GM12872 (cell line): ENCODE measurements around the gene ERBB3.

Source experiments
- CTCF ChIP-seq: IDR thresholded peaks from 3 replicates; pipeline ENCODE4 v1.5.1; 2011; ENCODE audit warnings: low read depth, mild to moderate bottlenecking, low read length, moderate library complexity; ENCODE audit not compliant: insufficient read depth

The ERBB3 gene

GRCh38 chr12:56084958-56085543 lies 5.1 kb downstream of the ERBB3 start:
- TF ChIP-seq CTCF = peak; percentile 61

- no peak for TF ChIP-seq CTCF
Observed at GRCh38 chr12:56086096-56086495, 6.1 kb downstream of the ERBB3 start.

- no peak for TF ChIP-seq CTCF
Observed at GRCh38 chr12:56086608-56087007, 6.6 kb downstream of the ERBB3 start.

- no peak for TF ChIP-seq CTCF
Observed at GRCh38 chr12:56087220-56087619, 7.3 kb downstream of the ERBB3 start.

GRCh38 chr12:56097738-56098137 lies 17.8 kb downstream of the ERBB3 start:
- no peak for TF ChIP-seq CTCF

- TF ChIP-seq CTCF = no peak
Observed at GRCh38 chr12:56098592-56098991, 18.6 kb downstream of the ERBB3 start.

- TF ChIP-seq CTCF = no peak
Observed at GRCh38 chr12:56099787-56100186, 19.8 kb downstream of the ERBB3 start.
